H1 (cell line): Measurements from ENCODE around the gene SLC35A2. TPM values are rescaled to one million over a fixed set of nuclear protein-coding genes. Genes with fewer than 3 reads are reported as not detected.

Experiments used
- ASH2L ChIP-seq: fragments of 200-600, 300-600 bp; sonication (generic); IDR thresholded peaks from one replicate; pipeline ENCODE4 v1.7.1; 2017; ENCODE audit warnings: low read length
- BCL11A ChIP-seq, 2 experiments: IDR thresholded peaks; one replicate each; pipeline ENCODE4 v1.6.1; 2011; ENCODE audit warnings: low read depth in 2 of 2, low read length in 2 of 2, mild to moderate bottlenecking in 2 of 2
- FOSL1 ChIP-seq: IDR thresholded peaks from 2 replicates; pipeline ENCODE4 v1.6.1; 2011; ENCODE audit warnings: mild to moderate bottlenecking, low read depth, low read length, moderate library complexity; ENCODE audit not compliant: insufficient read depth
- NANOG ChIP-seq: IDR thresholded peaks from 2 replicates; pipeline ENCODE4 v1.6.1; 2011; ENCODE audit warnings: low read length, low read depth, mild to moderate bottlenecking, inconsistent platforms; ENCODE audit not compliant: insufficient read depth, poor library complexity, severe bottlenecking
- NRF1 ChIP-seq: IDR thresholded peaks from 2 replicates; pipeline ENCODE4 v1.6.1; 2011; ENCODE audit warnings: mild to moderate bottlenecking, low read depth, low read length, improper control_type of control experiment
- SAP30 ChIP-seq: fragments of 300-600 bp; sonication (generic); IDR thresholded peaks from 2 replicates; pipeline ENCODE4 v1.7.1; 2012; ENCODE audit warnings: low read length, moderate library complexity, mild to moderate bottlenecking, inconsistent platforms; ENCODE audit not compliant: insufficient read depth, insufficient replicate concordance
- SRF ChIP-seq: IDR thresholded peaks from 2 replicates; pipeline ENCODE4 v1.6.1; 2011; ENCODE audit warnings: mild to moderate bottlenecking, low read depth, low read length, moderate library complexity
- ZNF274 ChIP-seq: IDR thresholded peaks from 2 replicates; pipeline ENCODE4 v1.7.0; 2012; ENCODE audit warnings: low read length, borderline replicate concordance; ENCODE audit errors: extremely low read depth
- polyA plus RNA-seq, 7 experiments: library from polyadenylated mRNA; depleted of rRNA in 3 of 7; stranded (reverse) in 5 of 7; unstranded in 2 of 7; fragments of >200 nt in 5 of 7; fragments of 200-250 nt in 2 of 7; gene quantifications; 1 replicate in 5 of 7; 2 replicates in 1 of 7; 4 replicates in 1 of 7; pipeline versions ENCODE4 v1.2.1 to v1.2.3, GENCODE V29; 2011 to 2013; ENCODE audit warnings: missing spikeins in 2 of 7, mixed read lengths in 2 of 7
- total RNA-seq: library from RNA; stranded (reverse); fragmentation: NEBNext Ultra II Directional; extraction: Animal tissue kit (Norgen Biotek cat#: 25700); gene quantifications from 2 replicates; pipeline ENCODE4 v1.2.1, GENCODE V29; 2021
- TF ChIP-seq, protein P1 (sequence below): fragments of 300-600 bp; sonication (generic); IDR thresholded peaks from 2 replicates; pipeline ENCODE4 v1.7.1; 2012; ENCODE audit warnings: low read length, moderate library complexity, mild to moderate bottlenecking, inconsistent platforms; ENCODE audit not compliant: insufficient replicate concordance

Gene SLC35A2
- total and polyA plus RNA-seq, 2 of the 8 experiments (the other 6 are each of a cell fraction or from before 2014, with no cell fraction given), result 21.4 to 48.3 TPM

- TF ChIP-seq, protein P1, sequence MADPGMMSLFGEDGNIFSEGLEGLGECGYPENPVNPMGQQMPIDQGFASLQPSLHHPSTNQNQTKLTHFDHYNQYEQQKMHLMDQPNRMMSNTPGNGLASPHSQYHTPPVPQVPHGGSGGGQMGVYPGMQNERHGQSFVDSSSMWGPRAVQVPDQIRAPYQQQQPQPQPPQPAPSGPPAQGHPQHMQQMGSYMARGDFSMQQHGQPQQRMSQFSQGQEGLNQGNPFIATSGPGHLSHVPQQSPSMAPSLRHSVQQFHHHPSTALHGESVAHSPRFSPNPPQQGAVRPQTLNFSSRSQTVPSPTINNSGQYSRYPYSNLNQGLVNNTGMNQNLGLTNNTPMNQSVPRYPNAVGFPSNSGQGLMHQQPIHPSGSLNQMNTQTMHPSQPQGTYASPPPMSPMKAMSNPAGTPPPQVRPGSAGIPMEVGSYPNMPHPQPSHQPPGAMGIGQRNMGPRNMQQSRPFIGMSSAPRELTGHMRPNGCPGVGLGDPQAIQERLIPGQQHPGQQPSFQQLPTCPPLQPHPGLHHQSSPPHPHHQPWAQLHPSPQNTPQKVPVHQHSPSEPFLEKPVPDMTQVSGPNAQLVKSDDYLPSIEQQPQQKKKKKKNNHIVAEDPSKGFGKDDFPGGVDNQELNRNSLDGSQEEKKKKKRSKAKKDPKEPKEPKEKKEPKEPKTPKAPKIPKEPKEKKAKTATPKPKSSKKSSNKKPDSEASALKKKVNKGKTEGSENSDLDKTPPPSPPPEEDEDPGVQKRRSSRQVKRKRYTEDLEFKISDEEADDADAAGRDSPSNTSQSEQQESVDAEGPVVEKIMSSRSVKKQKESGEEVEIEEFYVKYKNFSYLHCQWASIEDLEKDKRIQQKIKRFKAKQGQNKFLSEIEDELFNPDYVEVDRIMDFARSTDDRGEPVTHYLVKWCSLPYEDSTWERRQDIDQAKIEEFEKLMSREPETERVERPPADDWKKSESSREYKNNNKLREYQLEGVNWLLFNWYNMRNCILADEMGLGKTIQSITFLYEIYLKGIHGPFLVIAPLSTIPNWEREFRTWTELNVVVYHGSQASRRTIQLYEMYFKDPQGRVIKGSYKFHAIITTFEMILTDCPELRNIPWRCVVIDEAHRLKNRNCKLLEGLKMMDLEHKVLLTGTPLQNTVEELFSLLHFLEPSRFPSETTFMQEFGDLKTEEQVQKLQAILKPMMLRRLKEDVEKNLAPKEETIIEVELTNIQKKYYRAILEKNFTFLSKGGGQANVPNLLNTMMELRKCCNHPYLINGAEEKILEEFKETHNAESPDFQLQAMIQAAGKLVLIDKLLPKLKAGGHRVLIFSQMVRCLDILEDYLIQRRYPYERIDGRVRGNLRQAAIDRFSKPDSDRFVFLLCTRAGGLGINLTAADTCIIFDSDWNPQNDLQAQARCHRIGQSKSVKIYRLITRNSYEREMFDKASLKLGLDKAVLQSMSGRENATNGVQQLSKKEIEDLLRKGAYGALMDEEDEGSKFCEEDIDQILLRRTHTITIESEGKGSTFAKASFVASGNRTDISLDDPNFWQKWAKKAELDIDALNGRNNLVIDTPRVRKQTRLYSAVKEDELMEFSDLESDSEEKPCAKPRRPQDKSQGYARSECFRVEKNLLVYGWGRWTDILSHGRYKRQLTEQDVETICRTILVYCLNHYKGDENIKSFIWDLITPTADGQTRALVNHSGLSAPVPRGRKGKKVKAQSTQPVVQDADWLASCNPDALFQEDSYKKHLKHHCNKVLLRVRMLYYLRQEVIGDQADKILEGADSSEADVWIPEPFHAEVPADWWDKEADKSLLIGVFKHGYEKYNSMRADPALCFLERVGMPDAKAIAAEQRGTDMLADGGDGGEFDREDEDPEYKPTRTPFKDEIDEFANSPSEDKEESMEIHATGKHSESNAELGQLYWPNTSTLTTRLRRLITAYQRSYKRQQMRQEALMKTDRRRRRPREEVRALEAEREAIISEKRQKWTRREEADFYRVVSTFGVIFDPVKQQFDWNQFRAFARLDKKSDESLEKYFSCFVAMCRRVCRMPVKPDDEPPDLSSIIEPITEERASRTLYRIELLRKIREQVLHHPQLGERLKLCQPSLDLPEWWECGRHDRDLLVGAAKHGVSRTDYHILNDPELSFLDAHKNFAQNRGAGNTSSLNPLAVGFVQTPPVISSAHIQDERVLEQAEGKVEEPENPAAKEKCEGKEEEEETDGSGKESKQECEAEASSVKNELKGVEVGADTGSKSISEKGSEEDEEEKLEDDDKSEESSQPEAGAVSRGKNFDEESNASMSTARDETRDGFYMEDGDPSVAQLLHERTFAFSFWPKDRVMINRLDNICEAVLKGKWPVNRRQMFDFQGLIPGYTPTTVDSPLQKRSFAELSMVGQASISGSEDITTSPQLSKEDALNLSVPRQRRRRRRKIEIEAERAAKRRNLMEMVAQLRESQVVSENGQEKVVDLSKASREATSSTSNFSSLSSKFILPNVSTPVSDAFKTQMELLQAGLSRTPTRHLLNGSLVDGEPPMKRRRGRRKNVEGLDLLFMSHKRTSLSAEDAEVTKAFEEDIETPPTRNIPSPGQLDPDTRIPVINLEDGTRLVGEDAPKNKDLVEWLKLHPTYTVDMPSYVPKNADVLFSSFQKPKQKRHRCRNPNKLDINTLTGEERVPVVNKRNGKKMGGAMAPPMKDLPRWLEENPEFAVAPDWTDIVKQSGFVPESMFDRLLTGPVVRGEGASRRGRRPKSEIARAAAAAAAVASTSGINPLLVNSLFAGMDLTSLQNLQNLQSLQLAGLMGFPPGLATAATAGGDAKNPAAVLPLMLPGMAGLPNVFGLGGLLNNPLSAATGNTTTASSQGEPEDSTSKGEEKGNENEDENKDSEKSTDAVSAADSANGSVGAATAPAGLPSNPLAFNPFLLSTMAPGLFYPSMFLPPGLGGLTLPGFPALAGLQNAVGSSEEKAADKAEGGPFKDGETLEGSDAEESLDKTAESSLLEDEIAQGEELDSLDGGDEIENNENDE, result no peak
- TF ChIP-seq BCL11A (IDR thresholded peaks at IDR 0.05; ENCODE audit: low read depth in 2 of 2, low read length in 2 of 2) (no peak), SAP30 (peak; percentile 56), FOSL1 (no peak), ASH2L (no peak), ZNF274 (no peak), NANOG (no peak), NRF1 (peak; percentile 59), SRF (no peak)
Observed at GRCh38 chrX:48917139-48918001, 5.9 kb upstream of the SLC35A2 start (continued).
